Measurements from ENCODE around the gene CNR2.

GRCh38 chr1:23925279-23925678, 12.1 kb upstream of the CNR2 start:
- TF ChIP-seq, protein P1, sequence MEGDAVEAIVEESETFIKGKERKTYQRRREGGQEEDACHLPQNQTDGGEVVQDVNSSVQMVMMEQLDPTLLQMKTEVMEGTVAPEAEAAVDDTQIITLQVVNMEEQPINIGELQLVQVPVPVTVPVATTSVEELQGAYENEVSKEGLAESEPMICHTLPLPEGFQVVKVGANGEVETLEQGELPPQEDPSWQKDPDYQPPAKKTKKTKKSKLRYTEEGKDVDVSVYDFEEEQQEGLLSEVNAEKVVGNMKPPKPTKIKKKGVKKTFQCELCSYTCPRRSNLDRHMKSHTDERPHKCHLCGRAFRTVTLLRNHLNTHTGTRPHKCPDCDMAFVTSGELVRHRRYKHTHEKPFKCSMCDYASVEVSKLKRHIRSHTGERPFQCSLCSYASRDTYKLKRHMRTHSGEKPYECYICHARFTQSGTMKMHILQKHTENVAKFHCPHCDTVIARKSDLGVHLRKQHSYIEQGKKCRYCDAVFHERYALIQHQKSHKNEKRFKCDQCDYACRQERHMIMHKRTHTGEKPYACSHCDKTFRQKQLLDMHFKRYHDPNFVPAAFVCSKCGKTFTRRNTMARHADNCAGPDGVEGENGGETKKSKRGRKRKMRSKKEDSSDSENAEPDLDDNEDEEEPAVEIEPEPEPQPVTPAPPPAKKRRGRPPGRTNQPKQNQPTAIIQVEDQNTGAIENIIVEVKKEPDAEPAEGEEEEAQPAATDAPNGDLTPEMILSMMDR (IDR thresholded peaks at IDR 0.05), result no peak
- TF ChIP-seq POLR2A (IDR thresholded peaks at IDR 0.05), result no peak

Data from body of pancreas (tissue), 4 donors.